Gastroesophageal sphincter (tissue), 3 donors: ENCODE measurements around the gene KLHL2.
A peak's percentile ranks its signal among the peaks of the same experiment; 100 is the strongest.
"Not testable (repeated sequence)": the region's sequence is repeated elsewhere in the genome, so short reads cannot be mapped to it uniquely, and the experiment has no call there.

Experiments
- CTCF ChIP-seq, 4 experiments: fragments of 200-600 bp in 2 of 4; fragments of 450-650 bp in 2 of 4; sonication (generic) in 1 of 4; IDR thresholded peaks; one replicate each; pipeline ENCODE4 v1.5.1; 2017 to 2019; ENCODE audit warnings: antibody characterized with exemption in 4 of 4, mild to moderate bottlenecking in 2 of 4, moderate library complexity in 2 of 4
- EP300 ChIP-seq: sonication (generic); formaldehyde crosslinking; IDR thresholded peaks from one replicate; pipeline ENCODE4 v1.6.1; 2017; ENCODE audit warnings: antibody characterized with exemption, mild to moderate bottlenecking
- POLR2A ChIP-seq, 2 donors: fragments of 450-650 bp; IDR thresholded peaks; one replicate each; pipeline ENCODE4 v1.6.1; 2017; ENCODE audit warnings: antibody characterized with exemption in 2 of 2, mild to moderate bottlenecking in 2 of 2, moderate library complexity in 1 of 2
- POLR2AphosphoS5 ChIP-seq: sonication (generic); formaldehyde crosslinking; IDR thresholded peaks from one replicate; pipeline ENCODE4 v1.6.1; 2017; ENCODE audit warnings: antibody characterized with exemption

GRCh38 chr4:165221993-165222650, 14.8 kb downstream of the KLHL2 start:
- not testable (repeated sequence) for TF ChIP-seq CTCF (IDR thresholded peaks at IDR 0.05); POLR2A (IDR thresholded peaks at IDR 0.05); EP300
- TF ChIP-seq POLR2AphosphoS5, result peak; percentile 49
